ENCODE measurements around the gene USP49. TPM values are rescaled to one million over a fixed set of nuclear protein-coding genes. Genes with fewer than 3 reads are reported as not detected.

USP49 gene
- total RNA-seq, 4 donors from 2014 or later: 0.27 to 2.8 (median 1.1) TPM

GRCh38 chr6:41779336-41779735, 115.8 kb downstream of the USP49 start:
- no peak for DNase-seq
- peaks cover 0 to 31% of the 10 kb centered on the region in 2 donors for H3K36me3 ChIP-seq
- H3K4me3 ChIP-seq: peak overlapping the region; percentile 59 to 91 (median 62)
- H3K27ac ChIP-seq: peak overlapping the region; percentile 48 to 90 (median 60)
- intact Hi-C loops (cut with DNase I; ENCODE audit: low total_unique reads): loop anchor here (1.0 to 10.0 kb wide), 5 partner anchors 44 to 415 kb away; partner anchors contain the start of genes FOXP4 and TFEB
- H3K9me3 ChIP-seq: no peaks in the 10 kb centered on the region
- TF ChIP-seq, protein P1, sequence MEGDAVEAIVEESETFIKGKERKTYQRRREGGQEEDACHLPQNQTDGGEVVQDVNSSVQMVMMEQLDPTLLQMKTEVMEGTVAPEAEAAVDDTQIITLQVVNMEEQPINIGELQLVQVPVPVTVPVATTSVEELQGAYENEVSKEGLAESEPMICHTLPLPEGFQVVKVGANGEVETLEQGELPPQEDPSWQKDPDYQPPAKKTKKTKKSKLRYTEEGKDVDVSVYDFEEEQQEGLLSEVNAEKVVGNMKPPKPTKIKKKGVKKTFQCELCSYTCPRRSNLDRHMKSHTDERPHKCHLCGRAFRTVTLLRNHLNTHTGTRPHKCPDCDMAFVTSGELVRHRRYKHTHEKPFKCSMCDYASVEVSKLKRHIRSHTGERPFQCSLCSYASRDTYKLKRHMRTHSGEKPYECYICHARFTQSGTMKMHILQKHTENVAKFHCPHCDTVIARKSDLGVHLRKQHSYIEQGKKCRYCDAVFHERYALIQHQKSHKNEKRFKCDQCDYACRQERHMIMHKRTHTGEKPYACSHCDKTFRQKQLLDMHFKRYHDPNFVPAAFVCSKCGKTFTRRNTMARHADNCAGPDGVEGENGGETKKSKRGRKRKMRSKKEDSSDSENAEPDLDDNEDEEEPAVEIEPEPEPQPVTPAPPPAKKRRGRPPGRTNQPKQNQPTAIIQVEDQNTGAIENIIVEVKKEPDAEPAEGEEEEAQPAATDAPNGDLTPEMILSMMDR (IDR thresholded peaks at IDR 0.05 in 4 of 5, conservative IDR thresholded peaks at IDR 0.05 in 1 of 5): no peak
- no peak for TF ChIP-seq POLR2A (IDR thresholded peaks at IDR 0.05)
- in situ Hi-C loops (cut with MboI; ENCODE audit: low sequenced_read_pairs in 4 of 4): loop anchor here in 2 of 4 donors (10.0 kb wide), 2 partner anchors 175 to 185 kb away; no protein-coding TSS in a partner anchor
- no peaks in the 10 kb centered on the region for H3K27me3 ChIP-seq
- peaks cover 19 to 24% of the 10 kb centered on the region in 2 donors for H3K4me1 ChIP-seq
- ATAC-seq: peak; percentile 1 to 17

DNA sequence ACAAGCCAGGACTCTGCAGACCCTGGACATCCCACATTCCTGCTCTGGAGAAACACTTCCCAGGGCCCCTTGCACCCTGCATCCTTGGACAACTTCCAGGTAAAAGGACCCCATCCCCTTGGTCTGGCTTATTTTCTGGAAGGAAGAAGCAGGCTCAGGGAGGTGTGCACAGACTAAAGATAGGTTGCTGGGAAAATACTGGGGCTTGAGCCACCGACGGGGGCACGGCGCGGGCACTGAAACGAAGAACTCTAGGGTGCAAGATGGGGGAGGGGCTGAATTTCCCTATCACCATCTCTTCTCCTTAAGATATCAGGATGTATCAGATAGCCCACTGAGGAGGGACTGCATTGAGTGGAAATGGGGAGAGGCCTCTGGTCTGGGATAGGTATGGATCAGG, 116.3 kb downstream of the USP49 start:
- Histone ChIP-seq H3K36me3 (peaks cover 0 to 35% of the 10 kb centered on the region in 2 donors), H3K27me3 (no peaks in the 10 kb centered on the region), H3K27ac (peak overlapping the region in 3 of 4 donors; percentile 56 to 90 (median 64)), H3K9me3 (no peaks in the 10 kb centered on the region), H3K4me1 (peaks cover 19 to 24% of the 10 kb centered on the region in 2 donors), H3K4me3 (peak overlapping the region; percentile 59 to 91 (median 62))
- DNase-seq (no peak), ATAC-seq (no peak)
- in situ Hi-C loops (cut with MboI; ENCODE audit: low sequenced_read_pairs in 4 of 4) (loop anchor here in 2 of 4 donors (10.0 kb wide), 2 partner anchors 174 to 184 kb away; no protein-coding TSS in a partner anchor), intact Hi-C loops (cut with DNase I; ENCODE audit: low total_unique reads) (loop anchor here (1.0 to 10.0 kb wide), 5 partner anchors 44 to 414 kb away; partner anchors contain the start of genes FOXP4 and TFEB)
- no peak for TF ChIP-seq POLR2A (IDR thresholded peaks at IDR 0.05)
- TF ChIP-seq, protein P1 (IDR thresholded peaks at IDR 0.05 in 4 of 5, conservative IDR thresholded peaks at IDR 0.05 in 1 of 5): no peak

DNA sequence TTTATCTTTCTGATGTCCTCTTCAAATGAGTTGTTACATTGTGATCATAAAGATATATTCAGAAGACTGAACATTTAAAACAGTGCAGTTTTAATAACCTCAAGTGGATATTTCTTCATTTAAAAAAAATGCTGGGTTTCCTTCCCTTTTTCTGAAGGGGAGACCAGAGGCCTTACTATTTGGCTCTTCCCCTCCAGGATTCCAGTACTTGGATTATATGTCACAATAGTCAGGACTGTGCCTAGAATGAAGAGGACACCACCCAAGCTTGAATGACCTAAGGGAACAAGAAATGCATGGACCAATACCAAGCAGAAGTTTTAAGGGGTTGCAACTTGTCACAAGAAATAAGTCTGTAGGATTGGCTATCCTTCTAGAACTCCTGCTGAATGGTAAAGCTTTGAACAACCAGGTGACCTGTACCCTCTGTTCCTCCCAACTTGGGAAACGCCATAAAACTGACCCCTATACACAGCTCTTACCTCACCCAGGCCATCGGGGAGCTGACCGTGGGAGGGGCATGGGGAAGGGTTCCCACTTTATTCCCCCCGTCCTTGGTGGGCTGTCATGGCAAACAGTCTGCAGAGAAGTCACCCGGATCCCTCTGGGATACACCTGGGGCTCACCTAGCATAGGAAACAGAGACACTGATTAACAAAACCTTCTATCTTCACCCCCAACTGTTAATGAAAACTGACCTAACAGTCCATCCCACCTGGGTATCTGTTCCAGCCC, 117.5 kb downstream of the USP49 start:
- H3K27ac ChIP-seq: no peak overlapping the region
- in situ Hi-C loops (cut with MboI; ENCODE audit: low sequenced_read_pairs in 4 of 4): loop anchor here in 2 of 4 donors (10.0 kb wide), 2 partner anchors 173 to 183 kb away; no protein-coding TSS in a partner anchor
- H3K9me3 ChIP-seq: no peaks in the 10 kb centered on the region
- H3K27me3 ChIP-seq: no peaks in the 10 kb centered on the region
- no peak for ATAC-seq
- peaks cover 19 to 24% of the 10 kb centered on the region in 2 donors for H3K4me1 ChIP-seq
- intact Hi-C loops (cut with DNase I; ENCODE audit: low total_unique reads): loop anchor here (5.0 to 10.0 kb wide), 4 partner anchors 95 to 413 kb away; partner anchors contain the start of gene FOXP4
- H3K4me3 ChIP-seq: no peak overlapping the region
- DNase-seq: no peak
- H3K36me3 ChIP-seq: peaks cover 0 to 44% of the 10 kb centered on the region in 2 donors
- TF ChIP-seq POLR2A (IDR thresholded peaks at IDR 0.05): no peak
- TF ChIP-seq, protein P1 (IDR thresholded peaks at IDR 0.05 in 4 of 5, conservative IDR thresholded peaks at IDR 0.05 in 1 of 5): no peak

DNA sequence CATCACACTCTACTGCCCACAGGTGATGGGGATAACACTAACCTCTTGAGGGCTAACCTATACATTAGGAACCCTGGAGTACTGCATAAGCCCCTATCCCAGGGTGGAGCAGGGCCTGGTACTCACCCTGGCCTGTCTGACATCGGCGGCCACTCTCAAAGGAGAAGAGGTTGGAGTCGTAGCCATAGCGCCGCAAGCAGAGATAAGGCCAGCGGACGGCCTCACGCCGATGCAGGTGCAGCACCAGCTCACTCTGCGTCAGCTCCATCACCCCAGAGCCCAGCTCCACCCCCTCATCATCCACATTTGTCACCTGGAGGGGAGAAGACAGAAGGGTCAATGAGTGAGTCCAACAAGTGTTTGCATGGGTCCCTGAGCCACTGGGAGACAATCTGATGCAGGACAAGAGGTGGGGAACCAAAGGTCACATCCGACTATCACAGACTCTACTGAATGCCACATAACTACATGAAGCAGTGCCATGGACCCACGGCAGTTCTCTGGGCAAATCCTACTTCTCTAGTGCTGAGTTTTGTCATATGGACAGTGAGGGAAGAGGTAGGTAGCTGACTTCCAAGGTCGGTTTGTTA, 119.8 kb downstream of the USP49 start:
- in situ Hi-C loops (cut with MboI; ENCODE audit: low sequenced_read_pairs in 4 of 4): loop anchor here in 2 of 4 donors (10.0 kb wide), 2 partner anchors 171 to 181 kb away; no protein-coding TSS in a partner anchor
- ATAC-seq: no peak

More for the DNA sequence above, 119.8 kb downstream of the USP49 start:
- TF ChIP-seq POLR2A (IDR thresholded peaks at IDR 0.05): no peak
- TF ChIP-seq, protein P1 (IDR thresholded peaks at IDR 0.05 in 4 of 5, conservative IDR thresholded peaks at IDR 0.05 in 1 of 5): no peak
- peaks cover 0 to 64% of the 10 kb centered on the region in 2 donors for H3K36me3 ChIP-seq
- H3K9me3 ChIP-seq: no peaks in the 10 kb centered on the region
- no peak overlapping the region for H3K27ac ChIP-seq
- intact Hi-C loops (cut with DNase I; ENCODE audit: low total_unique reads): loop anchor here (5.0 to 10.0 kb wide), 4 partner anchors 93 to 411 kb away; partner anchors contain the start of gene FOXP4
- peaks cover 6 to 12% of the 10 kb centered on the region in 2 donors for H3K4me1 ChIP-seq
- DNase-seq: no peak
- no peaks in the 10 kb centered on the region for H3K27me3 ChIP-seq
- no peak overlapping the region for H3K4me3 ChIP-seq
